Adrenal gland (tissue), 12 donors: ENCODE data around the gene SAMD4B. TPM values are rescaled to one million over a fixed set of nuclear protein-coding genes. Genes with fewer than 3 reads are reported as not detected.

ENCODE experiments used
- DNase-seq, 7 donors: peaks; one replicate each; pipeline ENCODE4 v3.0.0-alpha.2; 2019 to 2020
- H3K27ac ChIP-seq, 5 donors: fragments of 200-600 bp; sonication (generic) in 4 of 5; 1 replicate in 3 of 5; 2 replicates in 2 of 5; pipeline versions ENCODE4 v1.5.1 to v1.8.0; 2016 to 2020; ENCODE audit warnings: mild to moderate bottlenecking in 1 of 5
- H3K27me3 ChIP-seq: fragments of 200-600 bp; 2 replicates; pipeline ENCODE4 v1.8.0; 2021
- H3K36me3 ChIP-seq, 2 donors: fragments of 200-600 bp; replicated peaks in 1 of 2; 1 replicate in 1 of 2; 2 replicates in 1 of 2; pipeline versions ENCODE4 v1.5.1 to v1.8.0; 2018 to 2022
- H3K4me1 ChIP-seq, 2 donors: fragments of 200-600 bp; replicated peaks in 1 of 2; 1 replicate in 1 of 2; 2 replicates in 1 of 2; pipeline versions ENCODE4 v1.5.1 to v1.8.0; 2018 to 2021
- H3K4me3 ChIP-seq, 4 donors: fragments of 200-600 bp; sonication (generic) in 3 of 4; one replicate each; pipeline ENCODE4 v1.5.1; 2016 to 2018
- H3K9me3 ChIP-seq, 3 donors: fragments of 200-600 bp; sonication (generic) in 1 of 3; replicated peaks in 1 of 3; 1 replicate in 2 of 3; 2 replicates in 1 of 3; pipeline versions ENCODE4 v1.5.1 to v1.8.0; 2016 to 2021
- CTCF ChIP-seq, 6 experiments: fragments of 450-650 bp in 4 of 6; fragments of 200-600 bp in 2 of 6; sonication (generic) in 1 of 6; IDR thresholded peaks; 1 replicate in 5 of 6; 2 replicates in 1 of 6; pipeline versions ENCODE4 v1.5.1 to v1.8.0; 2016 to 2021; ENCODE audit warnings: antibody characterized with exemption in 6 of 6, mild to moderate bottlenecking in 2 of 6, moderate library complexity in 1 of 6
- POLR2A ChIP-seq, 2 donors: fragments of 450-650 bp; IDR thresholded peaks; one replicate each; pipeline ENCODE4 v1.6.1; 2017; ENCODE audit warnings: antibody characterized with exemption in 2 of 2, mild to moderate bottlenecking in 2 of 2, moderate library complexity in 1 of 2
- WGBS, 4 donors: extraction: QIAGEN DNeasy Blood & Tissue Kit in 2 of 4; methylation state at CpG; one replicate each; pipeline versions ENCODE4 v1.1.5 to v1.1.7; 2013 to 2017; 5-methylcytosine and 5-hydroxymethylcytosine counted together
- intact Hi-C, 2 donors: fragments of 100-400 bp; cut with DNase I; formaldehyde crosslinking; loops; one replicate each; pipeline versions ENCODE4 v1.14.1 to v1.15.0; 2022 to 2023
- polyA plus RNA-seq, 3 donors: library from polyadenylated mRNA; stranded (reverse); fragments of 200-250 nt in 2 of 3; fragments of 350-450 nt in 1 of 3; fragmentation: Illumina TruSeq in 1 of 3; extraction: RNeasy Lipid Tissue Mini Kit (QIAGEN cat#74804) in 1 of 3; gene quantifications; one replicate each; pipeline ENCODE4 v1.2.3, GENCODE V29; 2013 to 2014
- total RNA-seq, 9 donors: library from RNA; depleted of rRNA in 4 of 9; stranded (reverse); fragments of >200 nt in 4 of 9; fragments of 120-200 nt in 1 of 9; fragmentation: NEBNext Ultra II Directional in 1 of 9; extraction: Animal tissue kit (Norgen Biotek cat#: 25700) in 1 of 9; gene quantifications; one replicate each; pipeline versions ENCODE4 v1.1.0 to v1.2.4, GENCODE V29; 2013 to 2023
- donor health status: healthy with polysubstance abuse.
- donor health status: Bipolar disorder and iron deficiency.
- donor health status: DM: yes; HTN: yes; CAD: no.
- donor health status: DM: no; HTN: no; CAD: no.
- donor health status: DM: no; HTN: no; CAD: no.
- donor health status: DM: yes; HTN: yes; CAD: no.

Gene SAMD4B
- total and polyA plus RNA-seq, 12 donors = 37.9 to 280 (median 98.6) TPM

- 3 to 4% (median 4%) methylated on average over 17 of the region's 17 CpGs for WGBS, 4 donors
- Histone ChIP-seq H3K36me3 (no peaks in the 10 kb centered on the region), H3K27ac (peak overlapping the region; percentile 34 to 85 (median 77)), H3K4me3 (peak overlapping the region in 3 of 4 donors; percentile 42 to 67 (median 58)), H3K27me3 (no peaks in the 10 kb centered on the region), H3K9me3 (no peaks in the 10 kb centered on the region), H3K4me1 (peaks cover 8 to 36% of the 10 kb centered on the region in 2 donors)
- DNase-seq = peak; percentile 16 to 78 (median 50)
- intact Hi-C loops = no loop called here
- TF ChIP-seq POLR2A (IDR thresholded peaks at IDR 0.05) (no peak), CTCF (IDR thresholded peaks at IDR 0.05) (no peak)
Observed at GRCh38 chr19:39341129-39341718, 997 bp upstream of the SAMD4B start.

- peaks cover 8 to 52% of the 10 kb centered on the region in 2 donors for H3K4me1 ChIP-seq
- no peaks in the 10 kb centered on the region for H3K27me3 ChIP-seq
- H3K36me3 ChIP-seq = no peaks in the 10 kb centered on the region
- peak overlapping the region in 4 of 5 donors; percentile 19 to 99 (median 86) for H3K27ac ChIP-seq
- 1 to 5% (median 3%) methylated on average over 7 to 50 of the region's 51 CpGs for WGBS, 4 donors
- TF ChIP-seq CTCF (IDR thresholded peaks at IDR 0.05) (no peak), POLR2A (IDR thresholded peaks at IDR 0.05) (no peak)
- H3K4me3 ChIP-seq = peak overlapping the region in 2 of 4 donors; percentile 89 to 91
- intact Hi-C loops = no loop called here
- no peaks in the 10 kb centered on the region for H3K9me3 ChIP-seq
- DNase-seq = peak; percentile 37 to 65 (median 46)
Observed at GRCh38 chr19:39342647-39343305, 555 bp downstream of the SAMD4B start.

- Histone ChIP-seq H3K4me3 (no peak overlapping the region), H3K9me3 (no peaks in the 10 kb centered on the region), H3K27me3 (no peaks in the 10 kb centered on the region), H3K4me1 (peaks cover 8 to 52% of the 10 kb centered on the region in 2 donors), H3K36me3 (peaks cover 0 to 10% of the 10 kb centered on the region in 2 donors), H3K27ac (no peak overlapping the region)
- intact Hi-C loops = loop anchor here in 1 of 2 donors (5.0 kb wide), 1 partner anchor 36 kb away; no protein-coding TSS in a partner anchor
- TF ChIP-seq CTCF (IDR thresholded peaks at IDR 0.05) = no peak
- TF ChIP-seq POLR2A (IDR thresholded peaks at IDR 0.05) = no peak
- DNase-seq = no peak
- 79 to 92% (median 84%) methylated on average over 1 of the region's 1 CpG for WGBS, 4 donors
Observed at GRCh38 chr19:39345956-39346355, 3.7 kb downstream of the SAMD4B start.

- Histone ChIP-seq H3K9me3 (no peaks in the 10 kb centered on the region), H3K27ac (peak overlapping the region in 2 of 5 donors; percentile 36 to 40), H3K4me3 (no peak overlapping the region), H3K4me1 (peaks cover 8 to 58% of the 10 kb centered on the region in 2 donors), H3K27me3 (no peaks in the 10 kb centered on the region), H3K36me3 (peaks cover 0 to 17% of the 10 kb centered on the region in 2 donors)
- peak in 1 of 7 donors; percentile 23 for DNase-seq
- no peak for TF ChIP-seq CTCF (IDR thresholded peaks at IDR 0.05)
- peak in 1 of 2 donors; percentile 18 for TF ChIP-seq POLR2A (IDR thresholded peaks at IDR 0.05)
- intact Hi-C loops = loop anchor here in 1 of 2 donors (5.0 kb wide), 1 partner anchor 35 kb away; no protein-coding TSS in a partner anchor
- WGBS, 4 donors = 74 to 85% (median 77%) methylated on average over 2 to 4 of the region's 4 CpGs
Observed at GRCh38 chr19:39347332-39348164, 5.3 kb downstream of the SAMD4B start.
